Activated CD8-positive, alpha-beta memory T cell treated with anti-CD3 and anti-CD28 coated beads for 1 hour (primary cell): ENCODE measurements around the gene GRID1.

Experiments
- DNase-seq, 2 donors: peaks; one replicate each; pipeline ENCODE4 v3.0.0-alpha.2; 2020; ENCODE audit warnings: low read depth in 1 of 2; ENCODE audit errors: extremely low read depth in 1 of 2

The GRID1 gene

DNA sequence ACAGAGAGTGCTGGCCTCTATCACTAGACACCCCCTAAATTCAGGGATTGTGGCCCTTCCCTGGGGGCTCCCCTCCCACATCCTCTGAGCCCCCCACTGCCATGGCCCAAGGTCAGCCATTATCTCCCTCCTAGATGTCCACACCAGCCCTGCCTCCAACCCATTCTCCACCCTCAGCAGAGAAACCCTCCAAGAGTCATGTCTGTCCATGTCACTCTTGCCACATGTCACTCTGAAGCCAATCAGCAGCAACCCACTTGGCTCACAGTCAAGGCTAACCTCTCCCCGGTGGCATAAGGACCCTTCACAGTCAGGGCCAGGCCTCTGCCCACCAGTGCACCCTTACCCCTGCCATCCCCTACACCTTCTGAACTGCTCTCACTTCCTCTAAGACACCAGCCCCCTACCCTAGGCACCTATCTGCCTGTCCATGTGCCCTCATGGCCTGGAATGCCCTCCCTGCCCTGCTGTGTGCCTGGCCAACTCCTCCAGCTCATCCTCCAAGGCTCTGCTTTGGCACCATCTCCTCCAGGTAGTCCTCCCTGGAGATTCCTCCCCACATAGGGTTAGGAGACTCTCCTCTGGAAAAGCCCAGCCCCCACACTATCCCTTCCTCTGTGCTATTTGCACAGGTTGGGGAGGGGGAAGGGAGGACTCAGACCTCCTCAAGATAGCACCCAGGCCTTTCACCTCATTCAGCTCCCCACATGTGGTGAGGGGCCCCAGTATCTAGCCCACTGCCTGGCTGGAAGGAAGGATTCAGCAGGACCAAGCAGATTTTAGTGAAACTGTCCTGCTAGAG is 83.7 kb downstream of the GRID1 start:
- no peak for DNase-seq

DNA sequence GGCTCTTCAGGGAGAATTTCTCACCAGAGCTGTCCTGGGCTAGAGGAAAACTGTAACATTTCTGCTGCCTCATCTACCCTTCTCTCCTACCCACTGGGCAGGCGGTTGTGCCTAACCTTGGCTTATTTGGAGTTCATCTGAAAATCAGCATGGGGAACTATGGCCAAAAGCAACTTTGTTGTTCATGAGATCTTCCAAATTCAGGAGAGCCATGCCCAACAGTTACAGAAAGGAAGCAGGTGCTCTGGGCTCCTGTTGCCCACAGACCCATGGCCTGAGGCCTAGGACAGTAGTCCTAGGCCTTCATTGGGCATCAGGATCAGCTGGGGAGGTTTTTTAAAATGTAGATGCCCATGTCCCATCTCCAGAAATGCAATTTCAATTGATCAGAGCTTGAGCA is 85.2 kb downstream of the GRID1 start:
- DNase-seq, result no peak

DNA sequence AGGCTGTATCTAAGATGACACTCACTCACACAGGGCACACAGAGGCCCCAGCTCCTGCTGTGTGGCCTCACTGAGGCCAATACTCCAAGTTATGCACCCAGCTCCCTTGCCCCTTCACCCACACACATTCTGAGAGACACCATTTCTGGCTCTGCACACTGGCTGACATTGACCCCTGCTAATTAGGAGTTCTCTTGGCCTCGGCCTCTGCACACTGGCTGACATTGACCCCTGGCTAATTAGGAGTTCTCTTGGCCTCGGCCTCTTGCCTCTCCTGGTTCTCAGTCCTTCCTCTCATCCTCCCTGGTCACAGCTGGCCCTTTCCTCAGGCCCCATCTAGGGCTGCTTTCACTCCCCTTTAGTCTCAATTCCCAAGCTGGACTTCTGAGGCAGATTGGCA is 97.3 kb downstream of the GRID1 start:
- no peak for DNase-seq

DNA sequence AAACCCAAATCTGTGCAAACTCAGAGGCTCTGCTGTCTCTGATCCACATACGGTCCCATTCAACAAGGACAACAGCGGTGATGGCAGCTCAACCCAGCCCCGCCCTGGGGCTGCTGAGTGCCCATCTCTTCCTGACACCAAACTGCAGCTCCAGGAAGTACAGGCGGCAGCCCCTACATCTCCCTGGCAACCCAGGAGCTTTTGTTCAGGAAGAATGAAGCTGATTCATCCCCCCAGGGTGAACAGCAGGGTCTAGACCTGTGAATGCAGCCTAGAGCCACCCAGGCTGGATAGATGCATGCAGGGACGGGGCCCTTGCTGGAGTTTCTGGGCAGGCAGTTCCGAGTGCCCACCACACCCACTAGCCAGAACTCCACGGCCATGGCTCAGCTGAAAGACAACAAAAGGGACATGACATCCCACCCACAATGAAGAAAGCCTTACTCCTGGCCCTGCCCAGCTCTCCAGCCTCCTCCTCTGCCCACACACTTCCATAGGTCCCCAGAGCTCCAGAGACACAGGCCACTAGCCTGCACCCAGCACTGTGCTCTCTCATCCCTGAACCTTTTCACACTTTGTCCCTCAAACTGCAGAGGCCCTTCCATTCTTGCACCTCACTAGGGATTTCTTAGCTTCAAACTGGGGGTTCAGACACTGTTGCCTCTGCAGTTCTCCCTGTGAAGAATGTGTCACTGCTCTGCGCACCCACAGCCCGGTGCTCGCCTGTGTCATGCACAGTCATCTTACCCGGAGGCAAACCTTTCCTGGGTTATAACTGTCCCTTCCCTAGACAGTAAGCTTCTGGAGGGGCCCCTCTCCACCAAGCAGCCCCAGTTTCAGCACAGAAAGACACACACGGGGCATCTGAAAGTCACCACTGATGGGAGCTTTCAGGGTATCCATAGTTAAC is 99.1 kb downstream of the GRID1 start:
- no peak for DNase-seq

DNA sequence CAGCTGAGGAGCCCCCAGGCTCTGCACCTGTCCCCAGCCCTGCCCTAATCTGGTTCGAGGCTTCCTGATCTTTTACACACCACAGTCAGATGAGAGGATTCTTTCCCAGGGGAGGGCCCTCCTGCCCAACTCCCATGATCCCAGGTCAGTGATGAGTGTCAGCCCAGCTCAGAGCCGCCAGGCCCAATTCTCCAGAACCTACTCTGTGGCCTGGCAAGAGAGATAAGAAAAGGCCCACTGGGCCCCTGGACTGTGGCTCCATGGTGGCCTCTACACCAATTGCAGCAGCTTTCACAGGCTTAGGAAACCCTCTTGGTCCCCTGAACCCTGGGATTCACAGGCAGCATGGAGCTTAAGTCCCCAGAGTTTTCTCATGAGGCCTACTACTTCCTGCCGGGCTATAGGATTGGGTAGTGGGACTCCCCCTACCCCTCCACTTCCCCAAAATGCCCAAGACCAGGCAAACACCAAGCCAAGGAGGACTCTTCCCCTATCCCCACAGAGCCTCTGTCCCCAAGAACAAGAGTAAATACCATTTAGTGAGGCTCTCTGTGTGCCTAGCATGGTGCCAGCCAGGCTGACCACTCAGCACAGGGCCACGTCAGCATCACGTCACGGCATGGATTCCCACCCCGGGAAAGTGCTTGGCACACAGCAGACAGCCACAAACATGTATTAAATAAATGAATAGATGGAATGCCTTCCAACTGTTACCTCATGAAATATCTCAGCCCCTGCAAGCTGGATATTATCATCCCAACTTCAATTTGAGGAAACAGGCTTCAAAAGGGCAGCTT is 100.0 kb downstream of the GRID1 start:
- DNase-seq, result no peak

DNA sequence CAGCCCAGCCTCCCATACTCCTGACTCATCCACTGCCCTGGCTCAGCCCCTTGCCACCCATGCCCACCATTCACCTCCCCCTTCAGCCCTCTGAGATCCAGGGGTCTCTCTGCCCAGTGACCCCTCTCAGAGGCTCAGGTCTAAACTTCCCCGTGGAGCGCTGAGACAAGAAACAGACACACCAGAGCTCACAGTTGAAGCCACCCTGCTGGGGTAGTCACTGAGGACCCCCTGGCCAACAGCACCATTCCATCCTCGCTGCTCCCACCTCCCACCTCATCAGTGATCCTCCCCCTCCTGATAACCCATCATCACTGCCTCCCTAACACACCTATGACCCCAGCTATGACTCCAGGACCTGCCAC is 100.7 kb downstream of the GRID1 start:
- DNase-seq, result no peak

DNA sequence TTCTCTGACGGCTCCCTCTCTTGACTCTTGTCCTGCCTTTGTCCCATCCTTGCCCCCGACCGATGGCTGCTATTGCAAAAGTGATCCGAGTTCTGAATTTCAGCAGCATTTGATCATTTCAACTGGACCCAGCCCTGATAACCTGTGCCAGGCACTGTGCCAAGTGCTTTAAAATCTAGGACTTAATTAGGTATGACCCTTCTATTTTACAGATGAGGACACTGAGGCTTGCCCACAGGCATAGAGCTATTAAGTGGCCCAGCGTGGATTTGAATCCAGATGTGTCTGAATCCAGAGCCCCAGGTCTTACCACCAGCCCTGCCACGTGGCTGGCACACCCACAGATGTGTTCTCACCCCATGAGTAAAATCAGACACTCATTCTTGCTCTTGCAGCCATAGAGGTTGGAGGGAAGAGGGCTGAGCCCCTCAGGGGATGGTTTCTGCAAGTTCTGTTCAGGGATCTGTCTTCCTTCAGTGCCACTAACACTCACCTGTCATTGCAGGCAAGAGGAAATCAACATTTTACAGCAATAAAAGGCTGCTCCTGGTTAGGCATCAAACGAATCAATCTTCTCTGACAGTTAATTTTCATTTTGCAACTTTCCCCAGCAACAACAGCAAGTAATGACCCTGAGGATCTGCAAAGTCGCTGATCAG is 101.2 kb downstream of the GRID1 start:
- no peak for DNase-seq

DNA sequence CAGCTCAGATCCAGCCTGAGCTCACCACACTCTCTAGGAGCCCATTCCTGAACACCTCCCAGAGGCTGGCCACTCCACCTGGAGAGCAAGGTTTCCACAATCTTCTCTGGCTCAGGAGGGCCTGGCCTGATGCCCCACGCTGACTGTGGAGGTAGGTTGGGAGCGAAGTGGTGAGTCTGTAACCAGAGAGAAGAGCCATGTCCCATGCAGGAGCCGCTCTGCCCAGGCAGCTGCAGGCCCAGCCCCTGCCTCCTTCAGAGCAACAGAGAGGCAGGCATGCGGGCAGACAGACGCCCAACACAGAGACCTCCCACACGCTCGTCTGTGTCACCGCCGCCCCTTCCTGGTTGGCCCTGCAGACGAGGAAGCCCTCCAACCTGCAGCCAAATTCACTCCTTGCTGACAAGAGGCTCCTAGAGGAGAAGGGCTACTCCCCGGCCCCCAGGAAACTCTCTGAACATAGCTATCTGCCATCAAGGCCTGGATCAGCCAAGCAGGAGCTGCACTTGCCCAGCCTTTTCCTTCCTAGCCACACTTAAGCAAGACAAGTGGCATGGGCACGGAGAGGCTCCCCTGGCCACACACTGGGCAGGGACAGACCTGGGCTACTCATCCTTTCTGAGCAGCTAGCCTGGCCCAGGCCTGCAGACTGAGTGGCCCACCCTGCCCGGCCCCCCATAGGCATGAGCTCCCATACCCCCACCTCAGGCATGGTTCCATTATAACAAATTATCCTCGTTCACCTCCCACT is 101.9 kb downstream of the GRID1 start:
- DNase-seq, result no peak

DNA sequence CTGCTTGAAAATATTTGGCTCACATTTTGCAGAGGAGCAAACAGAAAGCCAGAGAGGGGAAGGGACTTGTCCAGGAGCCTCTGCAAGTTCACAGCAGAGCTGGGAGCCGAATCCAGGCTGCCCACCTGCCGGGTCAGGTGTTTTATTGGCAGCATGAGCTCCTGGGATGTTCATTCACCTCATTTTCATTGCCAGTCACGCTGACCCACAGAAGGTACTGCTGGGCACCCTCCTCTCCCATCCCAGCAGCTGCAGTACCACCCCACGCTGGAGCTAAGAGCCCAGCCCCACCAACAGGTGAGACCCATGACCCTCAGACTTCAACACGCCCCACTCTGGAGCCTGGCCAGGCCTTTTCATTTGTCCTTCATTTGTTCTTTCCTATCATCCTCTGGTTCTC is 102.7 kb downstream of the GRID1 start:
- no peak for DNase-seq

DNA sequence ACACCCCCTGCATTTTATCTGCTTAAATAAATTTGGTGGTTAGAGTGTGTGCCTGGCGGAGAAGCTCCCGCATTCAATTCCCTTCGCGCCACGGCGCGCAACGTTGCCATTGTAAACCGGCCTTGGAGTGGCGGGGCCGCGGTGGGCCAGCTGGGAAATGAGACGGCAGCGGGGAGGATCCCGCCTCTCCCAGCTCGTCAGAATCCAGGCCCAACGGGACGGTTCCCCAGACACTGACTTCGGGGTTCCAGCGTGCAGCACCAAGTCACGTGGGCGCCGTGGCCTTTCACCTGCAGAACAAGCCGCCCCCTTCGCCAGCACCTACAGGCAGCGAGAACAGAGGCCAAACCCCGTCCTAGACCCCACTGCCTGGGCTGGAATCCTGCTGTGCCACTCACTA is 103.4 kb downstream of the GRID1 start:
- DNase-seq, result no peak

DNA sequence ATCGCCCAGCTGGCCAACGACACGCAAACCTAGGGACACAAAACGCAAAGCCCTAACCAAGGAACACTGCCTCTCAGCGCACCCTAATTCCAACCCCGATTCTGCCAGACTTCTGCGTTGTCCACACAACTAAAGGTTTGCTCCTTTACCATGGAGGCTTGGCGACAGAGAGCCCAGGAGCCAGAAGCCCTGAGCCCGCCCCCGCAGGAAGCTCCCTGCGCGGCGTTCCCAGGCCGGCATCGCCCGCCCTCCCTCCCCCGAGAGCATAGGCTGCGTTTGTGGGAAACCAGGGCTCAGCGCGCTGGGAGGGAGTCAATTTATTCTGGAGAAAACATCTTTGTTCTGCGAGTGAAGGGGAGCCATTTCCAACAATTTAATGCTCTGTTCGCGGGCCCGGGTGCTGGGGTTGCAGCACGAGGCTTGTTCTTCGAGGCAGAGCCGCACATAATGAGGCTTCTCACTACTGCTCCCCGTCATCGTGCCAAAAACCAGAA is 103.9 kb downstream of the GRID1 start:
- DNase-seq, result no peak

DNA sequence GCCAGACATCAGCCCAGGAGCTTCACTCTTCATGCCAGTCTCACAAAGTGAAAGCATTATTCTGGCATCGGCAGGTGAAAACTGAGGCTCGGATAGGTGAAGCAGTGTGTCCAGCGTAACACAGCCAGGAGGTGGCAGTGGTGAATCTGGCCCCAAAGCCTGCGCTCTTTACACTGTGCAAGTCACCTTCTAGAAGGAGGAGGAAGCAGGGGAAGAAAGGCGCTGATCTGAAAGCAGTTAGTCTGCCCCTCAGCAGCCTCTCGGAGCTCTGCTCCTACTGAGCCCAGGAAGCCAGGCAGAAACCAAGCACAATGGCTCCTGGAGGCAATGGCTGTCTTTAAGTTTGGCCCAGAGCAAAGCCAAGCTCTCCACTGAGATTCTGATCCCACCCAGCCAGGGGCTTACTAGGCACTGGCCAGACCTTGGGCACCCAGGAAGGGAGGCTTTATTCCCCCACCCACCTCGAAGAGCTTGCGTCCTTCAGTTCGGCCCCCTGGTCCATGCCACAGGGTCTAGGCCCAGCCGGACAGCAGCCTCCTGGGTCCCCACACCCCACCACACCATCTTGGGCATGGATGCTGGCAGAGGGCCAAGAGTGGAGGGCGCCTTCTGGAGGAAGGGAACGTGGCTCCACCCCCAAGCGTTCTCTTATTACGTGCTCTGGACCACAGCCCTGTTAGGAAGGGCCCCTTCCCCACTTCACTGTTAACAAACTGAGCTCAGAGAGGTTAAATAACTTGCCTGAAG is 104.5 kb downstream of the GRID1 start:
- no peak for DNase-seq

DNA sequence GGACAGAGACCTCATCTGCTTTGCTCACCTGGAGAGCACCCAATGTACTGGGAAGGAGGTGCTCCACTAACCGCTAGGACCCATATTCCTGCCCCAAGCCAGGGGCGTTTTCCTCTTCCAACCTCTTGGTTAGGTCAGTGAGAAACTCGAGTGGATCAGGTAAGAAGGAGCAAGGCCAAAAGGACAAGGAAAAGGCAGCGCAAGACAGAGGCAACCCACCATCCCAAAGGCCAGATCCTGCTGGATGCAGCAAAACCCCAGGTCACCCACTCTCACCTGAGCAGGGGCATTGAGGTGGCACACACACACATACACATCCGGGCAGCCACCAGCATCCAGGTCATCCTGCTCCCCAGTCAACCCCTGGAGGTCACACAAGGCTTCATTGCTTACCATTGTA is 105.1 kb downstream of the GRID1 start:
- no peak for DNase-seq

DNA sequence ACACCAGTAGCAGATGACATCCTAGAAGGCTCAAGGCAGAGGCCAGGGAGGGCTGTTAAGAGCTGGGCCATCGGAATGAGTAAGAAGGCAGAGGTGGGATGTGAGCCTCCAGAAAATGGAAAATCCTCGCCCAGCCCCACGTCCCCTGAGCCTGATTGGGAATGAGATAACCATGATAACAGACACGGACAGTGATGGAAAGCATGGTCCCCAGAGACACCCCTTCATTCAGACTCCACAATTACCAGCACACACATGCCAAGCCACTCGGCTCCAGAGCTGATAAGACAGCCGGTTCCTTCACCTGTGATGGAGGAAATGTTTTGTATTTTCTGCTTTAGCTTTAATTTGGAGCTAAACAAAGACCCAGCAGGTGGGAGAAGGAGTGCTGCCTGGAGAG is 106.0 kb downstream of the GRID1 start:
- DNase-seq, result no peak

DNA sequence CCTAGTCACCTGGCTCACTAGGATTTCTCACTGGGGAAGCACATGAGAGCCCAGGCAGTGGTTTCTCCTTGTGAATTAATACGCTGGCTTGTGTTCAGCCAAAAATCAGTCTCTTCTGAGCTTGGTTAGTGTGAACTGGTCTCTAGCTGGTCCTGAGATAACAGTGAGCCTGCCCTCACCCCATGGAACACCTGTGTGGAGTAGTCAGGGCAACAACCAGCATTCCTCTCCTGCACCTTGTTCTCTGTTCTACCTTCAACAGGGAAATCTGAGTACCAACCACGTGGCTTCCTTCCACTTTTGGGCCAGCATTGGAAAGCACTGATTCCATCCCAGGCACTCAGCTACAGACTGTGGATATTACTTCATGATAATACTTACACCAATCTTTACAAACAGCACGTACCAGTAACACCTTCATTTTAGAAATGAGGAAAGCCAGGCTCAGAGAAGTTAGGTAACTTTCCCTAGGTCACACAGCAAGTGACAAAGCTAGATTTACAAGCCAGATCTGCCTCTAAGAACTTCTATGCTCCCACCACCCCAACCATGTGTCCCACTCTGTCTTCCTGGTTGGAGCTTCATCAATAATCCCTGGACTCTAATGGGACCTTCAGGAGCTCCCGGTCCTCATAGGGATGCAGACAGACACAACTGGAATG is 106.6 kb downstream of the GRID1 start:
- no peak for DNase-seq

DNA sequence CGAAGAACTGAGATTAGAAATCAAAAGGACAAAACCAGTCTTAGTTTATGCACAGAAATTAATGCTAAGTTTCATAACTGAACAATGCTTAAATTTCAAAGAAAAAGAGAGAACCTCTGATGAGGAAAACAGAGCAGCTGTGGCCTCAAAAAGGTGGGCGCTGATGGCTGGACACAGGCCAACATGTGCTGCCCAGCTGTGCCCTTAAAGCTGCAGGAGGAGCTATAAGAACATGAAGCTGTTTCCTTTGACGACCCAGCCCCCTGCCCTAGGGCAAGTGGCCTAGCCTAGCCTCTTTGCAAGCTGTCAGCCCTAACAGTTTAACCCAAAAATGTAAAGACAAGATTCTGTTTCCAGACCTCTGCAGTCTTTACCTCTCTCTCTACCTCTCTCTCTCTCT is 107.7 kb downstream of the GRID1 start:
- DNase-seq, result no peak

DNA sequence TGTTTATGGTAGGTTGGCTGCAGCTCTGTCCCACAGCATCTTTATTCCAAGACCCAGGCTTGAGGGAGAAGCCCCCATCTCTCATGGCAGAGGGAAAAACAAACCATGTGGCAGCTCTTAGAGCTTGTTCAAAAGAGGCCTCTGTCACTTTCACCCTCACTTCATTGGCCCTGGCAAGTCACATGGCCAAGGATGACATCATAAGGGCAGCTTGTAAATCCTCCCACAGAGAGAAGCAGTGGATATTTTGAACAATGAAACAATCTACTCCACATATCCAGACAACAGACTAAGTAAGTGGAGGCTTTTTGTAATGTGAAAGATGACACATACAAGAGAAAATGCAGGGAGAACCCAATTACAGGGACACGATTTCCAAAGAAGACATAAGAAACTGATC is 108.1 kb downstream of the GRID1 start:
- DNase-seq, result no peak

DNA sequence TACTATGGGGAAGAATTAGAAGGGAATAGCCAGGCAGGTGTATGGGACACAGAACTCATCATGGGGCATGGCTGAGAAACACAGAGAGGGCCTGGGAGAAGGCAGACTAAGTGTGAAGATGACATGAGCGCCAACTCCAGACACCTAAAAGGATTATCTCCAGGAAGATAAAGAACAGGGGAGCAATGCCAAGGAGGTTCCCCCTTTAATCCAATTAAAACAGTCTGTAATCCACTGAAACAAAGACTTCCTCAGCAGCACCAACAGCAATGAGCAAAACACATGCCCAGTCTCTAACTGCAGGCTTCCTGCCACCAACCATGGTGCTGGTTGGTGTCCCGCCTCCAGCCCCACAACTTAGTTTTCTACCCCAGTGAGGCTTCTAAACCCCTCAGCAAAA is 108.9 kb downstream of the GRID1 start:
- no peak for DNase-seq
